BJ (cell line): Measurements from ENCODE around the gene LDLRAD4. TPM values are rescaled to one million over a fixed set of nuclear protein-coding genes. Genes with fewer than 3 reads are reported as not detected.

Source experiments
- CTCF ChIA-PET: fragments of 350-600 bp; formaldehyde crosslinking; extraction: SDS; loops from one replicate; lab custom pipeline; 2021; ENCODE audit warnings: antibody characterized with exemption, inconsistent platforms; lab: Yijun Ruan, JAX
- POLR2A ChIA-PET: fragments of 300-600 bp; sonication (Branson Sonifier 250); formaldehyde crosslinking; extraction: SDS; loops from one replicate; lab custom pipeline; 2021; ENCODE audit warnings: antibody characterized with exemption; lab: Charles Lee
- DNase-seq: peaks from one replicate; pipeline ENCODE4 v3.0.0-alpha.2; 2011; ENCODE audit warnings: low read depth
- H3K27me3 ChIP-seq: 2 replicates; pipeline ENCODE4 v1.6.0; 2011; ENCODE audit warnings: low read length; ENCODE audit not compliant: control insufficient read depth, insufficient read depth
- H3K36me3 ChIP-seq: 2 replicates; pipeline ENCODE4 v1.5.1; 2011; ENCODE audit warnings: low read length; ENCODE audit not compliant: control insufficient read depth, insufficient read depth
- H3K4me3 ChIP-seq: 2 replicates; pipeline ENCODE4 v1.5.1; 2011; ENCODE audit warnings: low read depth, mild to moderate bottlenecking, control low read depth, low read length
- CTCF ChIP-seq: IDR thresholded peaks from 2 replicates; pipeline ENCODE4 v1.5.1; 2011; ENCODE audit warnings: low read depth, mild to moderate bottlenecking, control low read depth, inconsistent platforms, low read length, moderate library complexity; ENCODE audit not compliant: insufficient read depth
- polyA plus RNA-seq: library from polyadenylated mRNA; depleted of rRNA; stranded (reverse); fragments of >200 nt; gene quantifications from 2 replicates; pipeline ENCODE4 v1.2.3, GENCODE V29; 2011

The LDLRAD4 gene
- polyA plus RNA-seq, 1 experiment = not detected

DNA sequence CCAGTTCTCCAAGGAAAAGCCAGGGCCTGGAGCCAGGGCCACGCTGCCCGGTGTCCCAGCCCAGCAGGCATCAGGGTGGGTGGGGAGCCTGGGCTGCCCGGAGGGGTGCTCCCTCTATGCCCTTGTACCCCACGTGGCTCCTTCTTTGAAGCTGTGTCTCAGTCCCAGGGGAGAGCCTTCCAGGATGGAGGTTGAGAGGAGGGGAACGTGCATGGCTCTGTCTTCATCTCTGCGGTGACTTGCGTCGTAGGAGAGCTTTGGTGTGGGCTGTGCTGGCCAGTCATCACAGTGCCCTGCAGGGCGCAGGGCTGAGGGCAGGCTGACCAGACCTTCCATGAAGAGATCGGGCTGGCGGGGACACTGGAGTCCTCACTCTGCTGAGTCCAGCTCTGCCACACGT, 197.2 kb downstream of the LDLRAD4 start:
- CTCF ChIA-PET = no interaction called here
- TF ChIP-seq CTCF = no peak
- POLR2A ChIA-PET = no interaction called here
- DNase-seq = no peak
- H3K4me3 ChIP-seq = no peak overlapping the region
- H3K36me3 ChIP-seq = no peaks in the 10 kb centered on the region
- no peaks in the 10 kb centered on the region for H3K27me3 ChIP-seq

DNA sequence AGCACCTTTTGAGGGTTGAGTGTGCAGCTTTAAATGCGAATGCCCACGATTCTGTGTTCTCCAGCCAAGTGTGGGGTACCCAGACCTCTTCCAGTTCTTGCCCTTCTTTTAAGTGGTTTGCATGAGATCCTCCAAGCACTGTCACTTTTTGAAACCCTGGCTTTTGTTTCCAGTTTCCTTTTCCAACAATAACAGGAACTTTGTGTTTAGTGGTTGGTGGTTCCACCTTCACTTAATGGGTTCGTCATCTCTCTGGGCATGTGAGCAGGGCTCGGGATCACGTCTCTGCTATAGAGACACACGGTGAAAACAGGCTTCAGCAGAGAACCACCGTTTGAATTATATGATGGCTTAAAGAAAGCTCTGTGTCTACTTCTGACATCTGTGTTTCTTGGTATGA, 197.6 kb downstream of the LDLRAD4 start:
- no peak for DNase-seq
- ChIA-PET POLR2A (no interaction called here), CTCF (interaction anchor here (1.0 kb wide), 1 partner anchor 44 kb away, joined by 3 read pairs; no protein-coding TSS in a partner anchor)
- Histone ChIP-seq H3K27me3 (no peaks in the 10 kb centered on the region), H3K4me3 (no peak overlapping the region), H3K36me3 (no peaks in the 10 kb centered on the region)
- no peak for TF ChIP-seq CTCF

DNA sequence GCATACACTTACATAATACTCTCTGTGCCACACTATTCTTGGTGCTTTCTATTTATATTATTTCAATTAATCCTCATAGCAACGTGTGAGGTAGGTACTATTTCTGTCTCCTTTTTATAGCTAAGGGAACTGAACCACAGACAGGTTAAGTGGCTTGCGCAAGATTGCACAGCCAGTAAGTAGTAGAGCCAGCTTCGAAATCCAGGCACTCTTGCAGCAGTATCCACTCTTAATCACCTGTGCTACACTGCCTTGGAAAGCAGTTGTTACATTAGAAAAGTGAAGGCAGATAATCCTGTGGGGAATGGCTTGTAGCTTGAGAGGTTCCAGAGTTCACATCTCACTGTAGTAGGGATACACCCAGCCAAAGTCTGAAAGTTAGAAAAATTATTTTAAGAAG, 198.3 kb downstream of the LDLRAD4 start:
- no peak for DNase-seq
- ChIA-PET CTCF (interaction anchor here (1.0 kb wide), 1 partner anchor 44 kb away, joined by 3 read pairs; no protein-coding TSS in a partner anchor), POLR2A (no interaction called here)
- no peak for TF ChIP-seq CTCF
- H3K27me3 ChIP-seq = no peaks in the 10 kb centered on the region
- H3K36me3 ChIP-seq = no peaks in the 10 kb centered on the region
- no peak overlapping the region for H3K4me3 ChIP-seq

DNA sequence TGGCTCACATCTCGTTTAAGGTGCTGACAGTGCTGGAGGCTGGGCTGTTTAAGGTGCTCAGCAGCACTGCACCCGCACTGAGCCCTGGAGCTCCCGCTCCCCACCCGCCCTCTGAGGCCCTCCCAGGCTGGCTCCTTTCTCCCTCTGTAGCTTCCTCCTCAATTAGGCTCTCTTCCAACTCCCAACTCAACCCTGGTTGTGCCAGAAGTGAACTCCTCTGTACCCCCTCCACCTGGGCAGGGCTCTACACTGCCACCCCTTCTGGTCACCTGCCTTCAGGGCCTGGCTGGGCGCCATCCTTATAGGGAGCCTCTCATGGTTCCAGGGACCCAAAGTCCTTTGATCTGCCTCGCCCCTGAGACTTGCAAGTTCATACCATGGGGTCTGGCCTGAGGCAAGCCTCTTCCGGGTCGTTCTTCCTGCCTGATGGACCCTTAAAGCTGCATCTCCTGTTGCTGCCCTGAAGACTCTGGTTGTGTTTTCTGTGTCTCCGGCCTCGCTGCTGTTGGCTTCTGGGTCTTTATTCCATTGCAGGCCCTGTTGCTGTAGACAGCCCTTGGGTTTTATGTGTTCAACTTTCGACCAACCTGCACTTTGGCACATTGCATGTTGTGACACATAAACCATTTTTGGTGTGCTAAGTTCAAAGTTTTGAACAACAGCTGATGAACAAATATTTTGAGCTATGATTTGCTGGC, 199.6 kb downstream of the LDLRAD4 start:
- POLR2A ChIA-PET = no interaction called here
- Histone ChIP-seq H3K27me3 (no peaks in the 10 kb centered on the region), H3K4me3 (no peak overlapping the region), H3K36me3 (no peaks in the 10 kb centered on the region)
- TF ChIP-seq CTCF = no peak
- CTCF ChIA-PET = no interaction called here
- no peak for DNase-seq

DNA sequence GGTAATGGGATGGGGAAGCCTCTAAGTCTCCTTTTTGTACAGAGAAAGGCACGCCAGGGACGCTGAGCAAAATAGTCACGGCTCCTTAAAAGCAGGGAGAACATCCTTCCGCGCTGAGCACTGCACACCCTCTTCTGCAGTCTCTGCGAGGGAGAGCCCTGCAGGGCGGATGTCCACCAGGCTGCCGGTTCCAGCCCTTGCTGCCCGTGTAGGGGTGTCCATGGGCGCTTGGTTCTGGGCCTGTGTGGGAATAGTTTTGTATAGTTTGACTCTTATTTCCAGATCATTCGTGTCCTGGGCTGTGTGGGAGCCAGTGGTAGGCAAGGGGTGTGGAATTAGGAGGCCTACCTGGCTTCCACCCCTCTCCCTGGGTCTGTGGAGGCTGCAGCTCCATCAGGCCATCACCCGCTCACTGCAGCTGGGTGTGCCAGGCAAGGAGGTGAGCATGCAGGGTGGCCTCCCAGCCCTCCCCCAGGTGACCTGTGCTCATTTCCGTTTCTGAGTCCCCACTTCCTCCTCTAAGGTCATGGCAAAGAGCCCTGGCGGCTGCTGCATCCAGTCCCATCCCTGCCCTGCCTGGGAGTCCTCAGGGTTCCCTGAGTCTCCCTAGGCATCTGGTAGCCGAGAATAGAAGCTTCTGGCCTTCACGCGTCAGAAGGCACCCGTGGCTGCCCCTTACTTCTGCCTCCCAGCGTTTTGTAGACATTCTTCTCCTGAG, 202.6 kb downstream of the LDLRAD4 start:
- H3K27me3 ChIP-seq = no peaks in the 10 kb centered on the region
- no peak for TF ChIP-seq CTCF
- no peak for DNase-seq
- ChIA-PET POLR2A (no interaction called here), CTCF (no interaction called here)
- H3K36me3 ChIP-seq = no peaks in the 10 kb centered on the region
- H3K4me3 ChIP-seq = no peak overlapping the region
